NCI-H1048 (cell line): ENCODE measurements around the gene ERGIC3.
A peak's percentile ranks its signal among the peaks of the same experiment; 100 is the strongest.

Source experiments
- DNase-seq: peaks from one replicate; lab custom pipeline; 2025; lab: John Stamatoyannopoulos, UW

The ERGIC3 gene

GRCh38 chr20:35598899-35599775 is 57.3 kb downstream of the ERGIC3 start:
- no peak for DNase-seq

- DNase-seq, result no peak
These were observed 57.9 kb downstream of the ERGIC3 start for GRCh38 chr20:35599776-35600120.

GRCh38 chr20:35600176-35600992 is 58.5 kb downstream of the ERGIC3 start:
- DNase-seq, result no peak

DNA sequence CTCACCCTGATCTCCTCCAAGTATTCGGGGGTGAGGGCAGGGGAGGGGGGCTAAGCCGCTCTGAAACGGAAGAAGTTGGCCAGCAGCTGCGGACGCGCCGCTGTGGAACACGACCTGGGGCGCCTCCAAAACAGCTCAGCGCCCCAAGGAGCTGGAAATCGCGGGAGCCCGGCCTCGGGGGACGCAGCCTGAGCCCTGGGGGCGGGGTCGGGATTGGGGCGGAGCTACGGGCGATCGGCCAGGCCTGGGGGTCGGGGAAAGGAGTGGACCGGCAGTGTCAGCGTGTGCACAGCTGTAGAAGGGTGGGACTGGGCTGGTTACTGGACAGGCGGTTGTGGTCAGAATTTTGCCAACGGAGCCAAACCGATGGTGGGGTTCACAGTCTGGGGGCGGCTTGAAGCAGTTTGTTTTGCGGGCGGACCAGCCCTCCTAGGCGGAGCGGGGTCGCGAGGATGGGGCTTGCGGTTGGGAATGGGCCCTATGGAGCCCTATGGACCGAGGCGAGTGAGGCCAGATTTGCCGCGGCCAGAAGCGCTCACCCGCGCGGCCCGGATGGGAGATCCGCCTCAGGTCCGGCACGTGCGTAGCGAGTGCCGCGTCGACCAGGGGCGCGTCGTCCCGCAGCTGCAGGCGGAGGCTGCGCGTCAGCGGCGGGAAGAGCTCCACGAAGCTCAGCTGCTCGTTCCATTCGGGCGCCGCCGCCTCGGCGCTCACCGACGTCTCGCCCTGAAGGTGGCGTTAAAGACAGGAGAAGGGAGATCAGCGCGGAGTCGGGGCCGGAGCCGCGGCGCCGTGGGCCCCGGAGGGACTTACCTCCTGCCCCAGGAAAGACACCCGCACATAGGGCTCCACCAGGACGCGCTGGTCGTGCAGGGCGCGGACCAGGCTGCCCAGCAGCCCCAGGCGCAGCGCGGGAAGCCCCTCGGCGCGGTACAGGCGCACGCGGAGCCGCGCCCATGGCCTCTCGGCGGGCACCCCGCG is 59.4 kb downstream of the ERGIC3 start:
- DNase-seq, result peak; percentile 22

- DNase-seq, result no peak
These were observed 60.1 kb downstream of the ERGIC3 start for GRCh38 chr20:35601990-35602389.

- no peak for DNase-seq
These were observed 61.1 kb downstream of the ERGIC3 start for GRCh38 chr20:35602851-35603495.

DNA sequence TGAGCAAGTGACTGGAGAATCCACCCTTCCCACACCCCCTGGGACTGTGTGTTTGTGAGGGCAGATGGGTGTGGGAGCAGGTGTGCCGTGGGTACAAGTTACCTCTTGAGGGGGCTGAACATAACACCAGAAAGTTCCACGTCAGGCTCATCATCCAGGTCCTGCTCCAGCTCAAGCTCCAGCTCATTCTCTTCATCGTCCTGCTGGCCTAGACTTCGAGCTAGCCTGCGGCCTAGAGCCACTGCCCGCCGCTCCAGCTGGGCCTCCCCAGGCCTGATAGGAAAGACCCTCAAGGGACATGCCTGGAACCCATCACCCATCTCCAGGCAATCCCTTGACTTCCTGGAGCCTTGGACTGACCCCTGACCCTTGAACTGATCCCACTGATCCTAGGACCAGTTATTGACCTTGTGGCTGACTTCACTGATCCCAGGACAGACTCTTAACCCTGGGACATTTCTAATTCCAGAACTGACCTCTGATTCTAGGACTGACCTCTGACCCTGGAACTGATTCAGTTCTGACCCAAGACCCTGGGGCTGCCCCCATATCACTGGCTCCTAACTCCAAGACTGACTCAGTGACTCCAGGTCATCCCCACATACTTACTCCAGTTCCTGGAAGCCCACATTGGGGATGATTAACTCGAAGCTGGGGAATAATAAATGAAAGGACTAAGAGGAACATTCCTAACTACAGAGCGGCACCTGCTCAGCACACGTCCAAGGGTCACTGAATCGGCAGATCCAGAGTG is 62.0 kb downstream of the ERGIC3 start:
- DNase-seq, result no peak

GRCh38 chr20:35604449-35604747 is 62.5 kb downstream of the ERGIC3 start:
- no peak for DNase-seq

GRCh38 chr20:35606127-35606526 is 64.2 kb downstream of the ERGIC3 start:
- DNase-seq, result no peak
